ENCODE measurements around the gene FTHL17.

- TF ChIP-seq POLR2A (IDR thresholded peaks at IDR 0.05) (no peak), CTCF (IDR thresholded peaks at IDR 0.05) (no peak)
Measured at GRCh38 chrX:31117266-31117665, 45.4 kb upstream of the FTHL17 start.
